ENCODE results near the gene PGGT1B.

Gene PGGT1B

GRCh38 chr5:115272297-115272958 lies 9.8 kb upstream of the PGGT1B start:
- TF ChIP-seq NFIC (IDR thresholded peaks at IDR 0.05), result no peak
- TF ChIP-seq, protein P1, sequence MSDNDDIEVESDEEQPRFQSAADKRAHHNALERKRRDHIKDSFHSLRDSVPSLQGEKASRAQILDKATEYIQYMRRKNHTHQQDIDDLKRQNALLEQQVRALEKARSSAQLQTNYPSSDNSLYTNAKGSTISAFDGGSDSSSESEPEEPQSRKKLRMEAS (IDR thresholded peaks at IDR 0.05), result no peak
- TF ChIP-seq CREB1 (IDR thresholded peaks at IDR 0.05; ENCODE audit: low read depth), result no peak

- TF ChIP-seq ZBTB7A (IDR thresholded peaks at IDR 0.05; ENCODE audit: low read depth) (no peak), NFIC (IDR thresholded peaks at IDR 0.05) (no peak), TAF1 (IDR thresholded peaks at IDR 0.05; ENCODE audit: low read depth) (no peak), CREB1 (IDR thresholded peaks at IDR 0.05; ENCODE audit: low read depth) (no peak), CEBPB (IDR thresholded peaks at IDR 0.05) (no peak), RAD21 (IDR thresholded peaks at IDR 0.05; ENCODE audit: low read depth) (no peak), YY1 (IDR thresholded peaks at IDR 0.05; ENCODE audit: low read depth) (no peak), EP300 (IDR thresholded peaks at IDR 0.05; ENCODE audit: borderline replicate concordance) (no peak), USF1 (IDR thresholded peaks at IDR 0.05) (no peak), TCF12 (IDR thresholded peaks at IDR 0.05; ENCODE audit: low read depth) (no peak), EGR1 (IDR thresholded peaks at IDR 0.05) (no peak), FOXM1 (IDR thresholded peaks at IDR 0.05; ENCODE audit: borderline replicate concordance, low read depth) (no peak), TEAD4 (IDR thresholded peaks at IDR 0.05) (no peak)
- TF ChIP-seq, protein P2, sequence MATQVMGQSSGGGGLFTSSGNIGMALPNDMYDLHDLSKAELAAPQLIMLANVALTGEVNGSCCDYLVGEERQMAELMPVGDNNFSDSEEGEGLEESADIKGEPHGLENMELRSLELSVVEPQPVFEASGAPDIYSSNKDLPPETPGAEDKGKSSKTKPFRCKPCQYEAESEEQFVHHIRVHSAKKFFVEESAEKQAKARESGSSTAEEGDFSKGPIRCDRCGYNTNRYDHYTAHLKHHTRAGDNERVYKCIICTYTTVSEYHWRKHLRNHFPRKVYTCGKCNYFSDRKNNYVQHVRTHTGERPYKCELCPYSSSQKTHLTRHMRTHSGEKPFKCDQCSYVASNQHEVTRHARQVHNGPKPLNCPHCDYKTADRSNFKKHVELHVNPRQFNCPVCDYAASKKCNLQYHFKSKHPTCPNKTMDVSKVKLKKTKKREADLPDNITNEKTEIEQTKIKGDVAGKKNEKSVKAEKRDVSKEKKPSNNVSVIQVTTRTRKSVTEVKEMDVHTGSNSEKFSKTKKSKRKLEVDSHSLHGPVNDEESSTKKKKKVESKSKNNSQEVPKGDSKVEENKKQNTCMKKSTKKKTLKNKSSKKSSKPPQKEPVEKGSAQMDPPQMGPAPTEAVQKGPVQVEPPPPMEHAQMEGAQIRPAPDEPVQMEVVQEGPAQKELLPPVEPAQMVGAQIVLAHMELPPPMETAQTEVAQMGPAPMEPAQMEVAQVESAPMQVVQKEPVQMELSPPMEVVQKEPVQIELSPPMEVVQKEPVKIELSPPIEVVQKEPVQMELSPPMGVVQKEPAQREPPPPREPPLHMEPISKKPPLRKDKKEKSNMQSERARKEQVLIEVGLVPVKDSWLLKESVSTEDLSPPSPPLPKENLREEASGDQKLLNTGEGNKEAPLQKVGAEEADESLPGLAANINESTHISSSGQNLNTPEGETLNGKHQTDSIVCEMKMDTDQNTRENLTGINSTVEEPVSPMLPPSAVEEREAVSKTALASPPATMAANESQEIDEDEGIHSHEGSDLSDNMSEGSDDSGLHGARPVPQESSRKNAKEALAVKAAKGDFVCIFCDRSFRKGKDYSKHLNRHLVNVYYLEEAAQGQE (IDR thresholded peaks at IDR 0.05; ENCODE audit: low read depth), result no peak
- TF ChIP-seq, protein P1 (IDR thresholded peaks at IDR 0.05), result no peak
These were observed 8.8 kb upstream of the PGGT1B start for GRCh38 chr5:115271295-115272050.

- TF ChIP-seq CREB1 (IDR thresholded peaks at IDR 0.05; ENCODE audit: low read depth) (no peak), NFIC (IDR thresholded peaks at IDR 0.05) (no peak), EGR1 (IDR thresholded peaks at IDR 0.05) (no peak), EP300 (IDR thresholded peaks at IDR 0.05; ENCODE audit: borderline replicate concordance) (no peak), FOXM1 (IDR thresholded peaks at IDR 0.05; ENCODE audit: borderline replicate concordance, low read depth) (no peak), RAD21 (IDR thresholded peaks at IDR 0.05; ENCODE audit: low read depth) (no peak), TEAD4 (IDR thresholded peaks at IDR 0.05) (no peak)
- TF ChIP-seq, protein P2 (IDR thresholded peaks at IDR 0.05; ENCODE audit: low read depth), result no peak
These were observed 4.9 kb upstream of the PGGT1B start for GRCh38 chr5:115267617-115268016.

GRCh38 chr5:115265220-115265619 lies 2.5 kb upstream of the PGGT1B start:
- TF ChIP-seq, protein P1 (IDR thresholded peaks at IDR 0.05), result no peak
- TF ChIP-seq, protein P2 (IDR thresholded peaks at IDR 0.05; ENCODE audit: low read depth), result no peak
- TF ChIP-seq EP300 (IDR thresholded peaks at IDR 0.05; ENCODE audit: borderline replicate concordance) (no peak), CEBPB (IDR thresholded peaks at IDR 0.05) (no peak), YY1 (IDR thresholded peaks at IDR 0.05; ENCODE audit: low read depth) (no peak), CREB1 (IDR thresholded peaks at IDR 0.05; ENCODE audit: low read depth) (no peak)

GRCh38 chr5:115264786-115265185 lies 2.1 kb upstream of the PGGT1B start:
- TF ChIP-seq, protein P2 (IDR thresholded peaks at IDR 0.05; ENCODE audit: low read depth), result no peak
- TF ChIP-seq TAF1 (IDR thresholded peaks at IDR 0.05; ENCODE audit: low read depth) (no peak), CREB1 (IDR thresholded peaks at IDR 0.05; ENCODE audit: low read depth) (no peak), FOXM1 (IDR thresholded peaks at IDR 0.05; ENCODE audit: borderline replicate concordance, low read depth) (no peak), YY1 (IDR thresholded peaks at IDR 0.05; ENCODE audit: low read depth) (no peak), TEAD4 (IDR thresholded peaks at IDR 0.05) (no peak), ZBTB7A (IDR thresholded peaks at IDR 0.05; ENCODE audit: low read depth) (no peak), CEBPB (IDR thresholded peaks at IDR 0.05) (no peak), TCF12 (IDR thresholded peaks at IDR 0.05; ENCODE audit: low read depth) (no peak), NFIC (IDR thresholded peaks at IDR 0.05) (no peak), EGR1 (IDR thresholded peaks at IDR 0.05) (no peak), RAD21 (IDR thresholded peaks at IDR 0.05; ENCODE audit: low read depth) (no peak)
- TF ChIP-seq, protein P1 (IDR thresholded peaks at IDR 0.05), result no peak

All from Ishikawa (cell line).